CD4-positive, alpha-beta memory T cell (primary cell): ENCODE measurements around the gene SKIC2. TPM values are rescaled to one million over a fixed set of nuclear protein-coding genes. Genes with fewer than 3 reads are reported as not detected.
"Not testable (repeated sequence)": the region's sequence is repeated elsewhere in the genome, so short reads cannot be mapped to it uniquely, and the experiment has no call there.

ENCODE experiments used
- CTCF ChIA-PET: fragments of 350-600 bp; sonication (Branson Sonifier 250); formaldehyde crosslinking; loops from one replicate; lab custom pipeline; 2021; ENCODE audit warnings: inconsistent platforms; ENCODE audit not compliant: partially characterized antibody; lab: Charles Lee
- POLR2A ChIA-PET: fragments of 350-600 bp; sonication (Branson Sonifier 250); formaldehyde crosslinking; loops from one replicate; lab custom pipeline; 2021; ENCODE audit not compliant: partially characterized antibody; lab: Charles Lee
- DNase-seq, 5 donors: peaks; one replicate each; pipeline versions ENCODE4 v3.0.0 to v3.0.0-alpha.2; 2020 to 2022; ENCODE audit warnings: mixed read lengths in 1 of 5
- H3K27ac ChIP-seq: one replicate; pipeline ENCODE4 v1.7.0; 2013; ENCODE audit warnings: low read depth, low read length
- H3K27me3 ChIP-seq: 2 replicates; pipeline ENCODE4 v1.7.0; 2013; ENCODE audit warnings: mild to moderate bottlenecking, low read length, moderate library complexity; ENCODE audit not compliant: insufficient read depth
- H3K36me3 ChIP-seq: 2 replicates; pipeline ENCODE4 v1.7.0; 2013; ENCODE audit warnings: mild to moderate bottlenecking, low read length, moderate library complexity; ENCODE audit not compliant: insufficient read depth
- H3K4me1 ChIP-seq: 2 replicates; pipeline ENCODE4 v1.7.0; 2013; ENCODE audit warnings: mild to moderate bottlenecking, low read length, moderate library complexity; ENCODE audit not compliant: insufficient read depth
- H3K4me3 ChIP-seq, 2 donors: one replicate each; pipeline ENCODE4 v1.7.0; 2013; ENCODE audit warnings: low read length in 2 of 2, mild to moderate bottlenecking in 1 of 2
- H3K9me3 ChIP-seq, 2 donors: one replicate each; pipeline ENCODE4 v1.7.0; 2013; ENCODE audit warnings: low read length in 2 of 2, control low read depth in 1 of 2; ENCODE audit not compliant: control insufficient read depth in 1 of 2
- H3K27ac Mint-ChIP-seq, 7 donors: one replicate each; pipeline ENCODE4 v1.8.0; 2020 to 2021; ENCODE audit warnings: mixed read lengths in 7 of 7, mild to moderate bottlenecking in 6 of 7, inconsistent platforms in 3 of 7, moderate library complexity in 3 of 7
- H3K27me3 Mint-ChIP-seq, 2 donors: one replicate each; pipeline ENCODE4 v1.8.0; 2020 to 2021; ENCODE audit warnings: mixed read lengths in 2 of 2
- H3K36me3 Mint-ChIP-seq, 2 donors: one replicate each; pipeline ENCODE4 v1.8.0; 2020 to 2021; ENCODE audit warnings: mixed read lengths in 2 of 2, inconsistent platforms in 1 of 2, mild to moderate bottlenecking in 1 of 2
- H3K4me1 Mint-ChIP-seq, 4 donors: one replicate each; pipeline ENCODE4 v1.8.0; 2020 to 2021; ENCODE audit warnings: mixed read lengths in 4 of 4, mild to moderate bottlenecking in 1 of 4
- H3K4me3 Mint-ChIP-seq, 8 donors: one replicate each; pipeline ENCODE4 v1.8.0; 2020 to 2021; ENCODE audit warnings: mixed read lengths in 8 of 8, mild to moderate bottlenecking in 7 of 8, moderate library complexity in 6 of 8, inconsistent platforms in 3 of 8
- H3K9me3 Mint-ChIP-seq, 8 donors: one replicate each; pipeline ENCODE4 v1.8.0; 2020 to 2021; ENCODE audit warnings: mixed read lengths in 8 of 8, mild to moderate bottlenecking in 5 of 8, inconsistent platforms in 3 of 8, moderate library complexity in 1 of 8
- intact Hi-C: fragments of 100-400 bp; cut with micrococcal nuclease; formaldehyde crosslinking; loops from one replicate; pipeline ENCODE4 v1.15.1; 2023
- polyA plus RNA-seq, 2 donors: library from polyadenylated mRNA; unstranded; fragments of 300-500 nt; fragmentation: Illumina TruSeq; gene quantifications; one replicate each; pipeline ENCODE4 v1.2.3, GENCODE V29; 2021
- total RNA-seq, 2 experiments: library from RNA; stranded (reverse); gene quantifications; one replicate each; pipeline ENCODE4 v1.2.3, GENCODE V29; 2021

SKIC2 gene
- total and polyA plus RNA-seq, 4 experiments from 2014 or later: 21.8 to 119 (median 70.0) TPM

GRCh38 chr6:31932137-31932536, 26.8 kb upstream of the SKIC2 start:
- intact Hi-C loops, POLR2A ChIA-PET, CTCF ChIA-PET: not testable (repeated sequence)

GRCh38 chr6:31933537-31933936, 25.4 kb upstream of the SKIC2 start:
- CTCF ChIA-PET: no interaction called here
- peaks cover 0 to 3% of the 10 kb centered on the region in 2 donors for H3K27me3 Mint-ChIP-seq
- peak overlapping the region in 1 of 7 donors; percentile 42 for H3K27ac Mint-ChIP-seq
- H3K9me3 Mint-ChIP-seq: no peaks in the 10 kb centered on the region
- POLR2A ChIA-PET: no interaction called here
- Histone ChIP-seq H3K36me3 (no peaks in the 10 kb centered on the region), H3K27me3 (no peaks in the 10 kb centered on the region), H3K9me3 (no peaks in the 10 kb centered on the region), H3K4me1 (no peaks in the 10 kb centered on the region), H3K4me3 (no peak overlapping the region), H3K27ac (no peak overlapping the region)
- DNase-seq: no peak
- intact Hi-C loops: no loop called here
- no peak overlapping the region for H3K4me3 Mint-ChIP-seq
- H3K36me3 Mint-ChIP-seq: no peaks in the 10 kb centered on the region
- H3K4me1 Mint-ChIP-seq: no peaks in the 10 kb centered on the region

More at GRCh38 chr6:31932137-31932536, 26.8 kb upstream of the SKIC2 start:
- not testable (repeated sequence) for DNase-seq, H3K4me3 Mint-ChIP-seq, H3K4me3 ChIP-seq, H3K4me1 ChIP-seq, H3K9me3 Mint-ChIP-seq, H3K9me3 ChIP-seq, H3K27ac Mint-ChIP-seq, H3K27me3 Mint-ChIP-seq, H3K27me3 ChIP-seq, H3K27ac ChIP-seq, H3K36me3 Mint-ChIP-seq, H3K4me1 Mint-ChIP-seq, H3K36me3 ChIP-seq

GRCh38 chr6:31935021-31935420, 24.0 kb upstream of the SKIC2 start:
- Mint-ChIP-seq H3K4me1 (no peaks in the 10 kb centered on the region), H3K9me3 (no peaks in the 10 kb centered on the region), H3K36me3 (no peaks in the 10 kb centered on the region), H3K27me3 (peaks cover 0 to 3% of the 10 kb centered on the region in 2 donors), H3K4me3 (no peak overlapping the region), H3K27ac (no peak overlapping the region)
- intact Hi-C loops: no loop called here
- Histone ChIP-seq H3K36me3 (no peaks in the 10 kb centered on the region), H3K27me3 (no peaks in the 10 kb centered on the region), H3K9me3 (no peaks in the 10 kb centered on the region), H3K27ac (no peak overlapping the region), H3K4me3 (no peak overlapping the region), H3K4me1 (no peaks in the 10 kb centered on the region)
- POLR2A ChIA-PET: no interaction called here
- DNase-seq: no peak
- CTCF ChIA-PET: no interaction called here

GRCh38 chr6:31935823-31936222, 23.2 kb upstream of the SKIC2 start:
- H3K9me3 ChIP-seq: no peaks in the 10 kb centered on the region
- CTCF ChIA-PET: interaction anchor here (1.6 kb wide), 1 partner anchor 47 kb away, joined by 3 read pairs; no protein-coding TSS in a partner anchor
- DNase-seq: no peak
- intact Hi-C loops: no loop called here
- no peaks in the 10 kb centered on the region for H3K9me3 Mint-ChIP-seq
- no peaks in the 10 kb centered on the region for H3K27me3 ChIP-seq
- H3K27me3 Mint-ChIP-seq: peaks cover 0 to 6% of the 10 kb centered on the region in 2 donors
- H3K27ac ChIP-seq: no peak overlapping the region
- peak overlapping the region in 1 of 8 donors; percentile 7 for H3K4me3 Mint-ChIP-seq
- POLR2A ChIA-PET: no interaction called here
- H3K27ac Mint-ChIP-seq: peak overlapping the region in 2 of 7 donors; percentile 24 to 51
- no peaks in the 10 kb centered on the region for H3K36me3 ChIP-seq
- H3K4me3 ChIP-seq: no peak overlapping the region
- H3K4me1 Mint-ChIP-seq: no peaks in the 10 kb centered on the region
- no peaks in the 10 kb centered on the region for H3K36me3 Mint-ChIP-seq
- H3K4me1 ChIP-seq: no peaks in the 10 kb centered on the region

- Histone ChIP-seq H3K36me3 (no peaks in the 10 kb centered on the region), H3K9me3 (no peaks in the 10 kb centered on the region), H3K4me1 (no peaks in the 10 kb centered on the region), H3K4me3 (no peak overlapping the region), H3K27me3 (no peaks in the 10 kb centered on the region), H3K27ac (no peak overlapping the region)
- peaks cover 8 to 22% of the 10 kb centered on the region in 2 donors for H3K27me3 Mint-ChIP-seq
- no peak overlapping the region for H3K27ac Mint-ChIP-seq
- no peaks in the 10 kb centered on the region for H3K4me1 Mint-ChIP-seq
- DNase-seq: no peak
- CTCF ChIA-PET: no interaction called here
- peaks cover 0 to 2% (median 0%) of the 10 kb centered on the region in 8 donors for H3K9me3 Mint-ChIP-seq
- no peak overlapping the region for H3K4me3 Mint-ChIP-seq
- H3K36me3 Mint-ChIP-seq: no peaks in the 10 kb centered on the region
- intact Hi-C loops: no loop called here
- POLR2A ChIA-PET: interaction anchor here (0.6 kb wide), 1 partner anchor 1026 kb away, joined by 3 read pairs; the partner anchor contains the start of gene VARS2
Observed at GRCh38 chr6:31940256-31940664, 18.7 kb upstream of the SKIC2 start.

GRCh38 chr6:31943742-31944141, 15.2 kb upstream of the SKIC2 start:
- no peak overlapping the region for H3K27ac Mint-ChIP-seq
- H3K4me3 Mint-ChIP-seq: no peak overlapping the region
- no peak for DNase-seq
- ChIA-PET POLR2A (no interaction called here), CTCF (interaction anchor here (2.9 kb wide), 1 partner anchor 8 kb away, joined by 13 read pairs; no protein-coding TSS in a partner anchor)
- H3K9me3 ChIP-seq: no peaks in the 10 kb centered on the region
- intact Hi-C loops: no loop called here
- H3K4me1 Mint-ChIP-seq: no peaks in the 10 kb centered on the region
- no peak overlapping the region for H3K27ac ChIP-seq
- no peaks in the 10 kb centered on the region for H3K36me3 ChIP-seq
- H3K27me3 ChIP-seq: no peaks in the 10 kb centered on the region
- peaks cover 0 to 2% (median 0%) of the 10 kb centered on the region in 8 donors for H3K9me3 Mint-ChIP-seq
- no peaks in the 10 kb centered on the region for H3K36me3 Mint-ChIP-seq
- no peaks in the 10 kb centered on the region for H3K4me1 ChIP-seq
- no peak overlapping the region for H3K4me3 ChIP-seq
- peaks cover 11 to 23% of the 10 kb centered on the region in 2 donors for H3K27me3 Mint-ChIP-seq

- ChIA-PET POLR2A (no interaction called here), CTCF (no interaction called here)
- no peak overlapping the region for H3K4me3 ChIP-seq
- Mint-ChIP-seq H3K9me3 (peaks cover 0 to 2% (median 0%) of the 10 kb centered on the region in 8 donors), H3K36me3 (no peaks in the 10 kb centered on the region), H3K27me3 (peaks cover 11 to 23% of the 10 kb centered on the region in 2 donors), H3K27ac (peak overlapping the region in 1 of 7 donors; percentile 37), H3K4me1 (no peaks in the 10 kb centered on the region), H3K4me3 (no peak overlapping the region)
- no peaks in the 10 kb centered on the region for H3K9me3 ChIP-seq
- DNase-seq: no peak
- no peaks in the 10 kb centered on the region for H3K27me3 ChIP-seq
- no peaks in the 10 kb centered on the region for H3K36me3 ChIP-seq
- H3K4me1 ChIP-seq: no peaks in the 10 kb centered on the region
- intact Hi-C loops: no loop called here
- H3K27ac ChIP-seq: no peak overlapping the region
Observed at GRCh38 chr6:31945154-31945506, 13.8 kb upstream of the SKIC2 start.
